ENCODE data around the gene UNG.

UNG gene

DNA sequence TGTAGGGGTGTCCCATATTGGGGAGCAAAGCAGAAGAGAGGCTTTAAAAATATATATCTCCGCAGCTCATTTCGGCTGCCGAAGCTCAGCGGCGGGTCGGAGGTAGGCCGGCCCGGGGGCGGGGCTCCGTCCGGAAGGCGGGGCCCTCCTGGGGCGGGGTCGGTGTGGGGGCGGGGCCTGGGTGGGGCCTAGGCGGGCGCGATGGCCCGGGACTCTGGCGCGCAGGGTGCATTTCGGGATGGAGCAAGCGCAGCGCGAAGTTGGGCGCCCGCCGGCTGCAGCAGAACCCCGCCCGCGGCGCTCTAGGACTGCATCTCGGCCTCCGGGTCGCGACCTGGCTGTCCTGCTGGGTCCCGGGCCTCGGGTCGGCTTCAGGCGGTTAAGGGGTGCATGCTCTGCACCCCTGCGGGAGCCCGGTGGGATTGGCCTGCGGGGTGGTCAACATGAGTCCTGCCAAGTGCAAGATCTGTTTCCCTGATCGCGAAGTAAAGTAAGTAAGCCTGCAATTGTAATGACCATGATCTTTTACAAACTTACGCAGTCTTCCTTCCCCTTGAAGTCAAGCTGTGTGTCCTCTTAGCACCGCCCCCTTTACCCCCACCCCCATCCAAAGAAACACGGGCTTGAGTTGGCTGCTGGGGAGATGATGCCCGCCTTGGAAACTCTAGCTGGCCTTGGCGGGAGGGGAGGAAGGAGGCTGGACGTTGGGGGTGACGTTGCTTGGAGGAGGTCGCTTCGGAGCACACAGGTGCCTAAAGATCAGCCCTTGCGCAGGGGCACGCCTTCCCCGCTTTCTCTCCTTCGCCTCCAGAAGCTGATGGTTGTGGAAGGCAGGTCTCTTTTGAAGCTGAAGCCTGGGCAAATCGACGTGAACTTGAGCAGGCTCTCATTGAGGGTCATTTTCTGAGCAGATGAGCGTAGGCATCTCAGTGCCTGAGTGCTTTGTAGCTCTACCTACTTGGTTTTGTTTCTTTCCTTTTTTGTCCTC is 57.3 kb downstream of the UNG start:
- DNase-seq (ENCODE audit: low read depth) = peak; percentile 55

DNA sequence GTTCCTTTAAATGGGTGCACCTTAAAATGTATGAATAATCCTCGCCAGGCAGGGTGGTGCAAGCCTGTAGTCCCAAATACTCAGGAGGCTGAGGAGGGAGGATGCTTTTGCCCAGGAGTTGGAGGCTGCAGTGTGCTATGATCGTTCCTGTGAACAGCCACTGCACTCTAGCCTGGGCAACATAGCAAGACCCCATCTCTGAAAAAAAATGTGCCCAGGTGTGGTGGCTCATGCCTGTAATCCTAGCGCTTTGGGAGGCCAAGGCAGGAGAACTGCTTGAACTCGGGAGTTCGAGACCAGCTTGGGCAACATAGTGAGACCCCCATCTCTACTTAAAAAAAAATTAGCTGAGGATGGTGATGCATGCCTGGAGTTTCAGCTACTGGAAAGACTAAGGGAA is 58.6 kb downstream of the UNG start:
- no peak for DNase-seq (ENCODE audit: low read depth)

DNA sequence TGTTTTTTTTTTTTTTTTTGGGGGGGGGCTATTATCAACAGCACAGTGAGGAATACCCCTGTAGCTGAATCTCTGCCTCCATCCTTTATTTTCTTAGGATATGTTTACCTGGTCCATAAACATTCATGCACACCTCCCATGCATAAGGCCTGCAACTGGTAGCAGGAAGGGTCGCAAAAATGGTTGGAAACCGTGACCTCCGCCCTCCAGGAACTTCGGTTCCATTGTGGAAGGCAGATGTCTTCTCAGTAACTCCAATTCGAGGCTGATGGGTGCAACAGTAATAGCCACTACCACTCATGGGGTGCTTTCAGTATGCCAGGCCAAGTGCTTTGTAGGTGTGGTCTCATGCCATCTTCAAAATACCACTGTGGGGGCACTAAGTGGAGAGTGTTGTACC is 59.2 kb downstream of the UNG start:
- no peak for DNase-seq (ENCODE audit: low read depth)

DNA sequence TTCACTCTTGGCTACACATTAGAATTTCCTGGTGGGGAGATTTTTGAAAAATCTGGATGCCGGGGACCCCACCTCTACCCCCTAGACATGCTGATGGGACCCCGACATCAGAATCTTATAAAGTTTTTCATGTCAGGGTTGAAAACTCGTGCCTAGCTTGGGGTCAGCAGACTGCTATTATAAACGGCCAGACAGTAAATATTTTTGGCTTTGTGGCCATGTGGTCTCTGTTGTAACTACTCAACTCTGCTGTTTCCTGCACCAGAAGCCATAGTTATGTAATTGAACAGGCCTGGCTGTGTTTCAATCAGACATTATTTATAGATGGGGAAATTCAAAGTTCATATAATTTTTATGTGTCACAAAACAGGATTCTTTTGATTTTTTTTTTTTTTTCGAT is 60.6 kb downstream of the UNG start:
- no peak for DNase-seq (ENCODE audit: low read depth)

DNA sequence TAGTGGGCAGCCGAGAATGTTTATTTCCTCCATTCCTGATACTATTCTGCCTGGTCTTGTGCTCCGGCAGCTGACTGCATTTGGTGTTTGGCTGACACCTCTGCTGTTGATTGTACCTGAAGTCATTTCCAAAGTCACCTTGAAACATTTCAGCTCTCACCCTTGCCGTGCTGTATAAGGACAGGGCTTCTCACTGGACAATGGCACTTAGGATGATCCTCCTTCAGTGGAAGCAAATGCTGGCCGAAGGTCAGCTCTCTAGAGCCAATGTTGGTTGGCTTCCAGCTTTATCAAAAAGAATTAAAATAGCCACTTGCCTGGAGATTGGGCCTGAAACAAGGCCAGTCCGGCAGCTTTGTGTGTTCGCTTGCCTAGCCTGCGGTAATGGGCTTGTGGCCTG is 63.0 kb downstream of the UNG start:
- DNase-seq (ENCODE audit: low read depth) = no peak

All from CMK (cell line).